GM19193 (cell line): ENCODE measurements around the gene MYEF2.

Source experiments
- POLR2A ChIP-seq: IDR thresholded peaks from 4 replicates; pipeline ENCODE4 v1.6.1; 2011; ENCODE audit not compliant: insufficient read depth, insufficient read length; ENCODE audit errors: extremely low read depth

MYEF2 gene

GRCh38 chr15:48086133-48086532 lies 92.0 kb downstream of the MYEF2 start:
- TF ChIP-seq POLR2A, result no peak

GRCh38 chr15:48085591-48085930 lies 92.5 kb downstream of the MYEF2 start:
- no peak for TF ChIP-seq POLR2A

DNA sequence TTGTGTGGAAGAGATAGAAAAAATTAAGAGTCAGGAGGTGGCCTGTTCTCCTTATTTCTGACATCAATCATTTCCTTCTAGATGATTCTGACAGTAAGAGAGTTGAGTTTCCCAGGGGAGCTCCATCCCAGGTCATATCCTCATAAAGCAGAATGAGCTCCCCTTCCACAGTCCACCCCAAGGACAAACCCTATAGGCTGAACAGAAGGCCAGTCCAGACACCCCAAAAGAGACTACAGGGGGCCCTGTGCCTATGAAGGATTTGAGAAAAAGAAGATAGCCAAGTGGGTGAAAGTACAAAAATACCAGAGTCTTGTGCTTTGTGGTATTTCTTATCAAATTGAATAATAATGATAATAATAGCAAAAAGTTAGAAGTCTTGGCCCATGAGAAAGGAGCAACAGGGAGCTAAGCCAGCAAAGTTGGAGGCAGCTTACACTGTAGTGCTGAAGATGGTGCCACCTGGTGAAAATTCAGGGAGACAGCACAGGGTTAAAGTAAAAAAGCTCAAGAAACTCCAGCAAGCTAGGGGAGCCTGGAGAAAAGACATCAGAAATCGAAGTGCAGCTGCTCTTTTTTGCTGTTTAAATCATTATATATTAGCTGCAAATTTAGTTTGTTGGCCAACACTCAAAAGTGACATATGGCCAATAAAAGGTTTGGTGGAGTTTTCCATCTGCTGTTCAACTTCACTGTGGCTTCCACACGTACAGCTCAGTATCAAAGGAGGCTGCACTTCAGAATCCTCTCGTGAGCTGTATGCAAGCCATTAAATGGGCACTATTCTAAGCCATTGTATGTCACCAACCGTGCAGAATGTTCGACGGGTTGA lies 93.1 kb downstream of the MYEF2 start:
- no peak for TF ChIP-seq POLR2A
